HepG2 (cell line): Measurements from ENCODE around the gene SYNPR.

Experiments
- CBX5 ChIP-seq: sonication (generic); formaldehyde crosslinking; IDR thresholded peaks from 2 replicates; pipeline ENCODE4 v1.4.0; 2020; ENCODE audit warnings: missing genetic modification reagents, borderline replicate concordance
- EZH2 ChIP-seq: conservative IDR thresholded peaks from 2 replicates; pipeline ENCODE4 v1.6.1; 2012; ENCODE audit warnings: mild to moderate bottlenecking, low read depth, low read length, moderate library complexity
- TAF1 ChIP-seq: sonication (generic); formaldehyde crosslinking; IDR thresholded peaks from 2 replicates; pipeline ENCODE4 v1.4.0; 2020; ENCODE audit warnings: missing genetic modification reagents
- TRIM24 ChIP-seq: sonication (generic); formaldehyde crosslinking; IDR thresholded peaks from 2 replicates; pipeline ENCODE4 v1.8.0; 2022; ENCODE audit warnings: mild to moderate bottlenecking, missing genetic modification reagents

GRCh38 chr3:63584681-63585080 is 306.6 kb downstream of the SYNPR start:
- TF ChIP-seq CBX5 (no peak), TRIM24 (CRISPR knock-in tag) (no peak), TAF1 (CRISPR knock-in tag) (no peak), EZH2 (no peak)
